ENCODE measurements around the gene HHIPL2.

HHIPL2 gene

GRCh38 chr1:222547944-222548671 lies at the start of gene HHIPL2:
Gene HHIPL2, minus strand, starts transcription at chr1:222548104. Its CDS starts 60 bp downstream, at chr1:222548044.
- no peak for DNase-seq

- DNase-seq: no peak
Measured at GRCh38 chr1:222596696-222597095, 48.8 kb upstream of the HHIPL2 start.

GRCh38 chr1:222594789-222595188 lies 46.9 kb upstream of the HHIPL2 start:
- no peak for DNase-seq

- no peak for DNase-seq
Measured at GRCh38 chr1:222592171-222592570, 44.3 kb upstream of the HHIPL2 start.

GRCh38 chr1:222589462-222590302 lies 41.8 kb upstream of the HHIPL2 start, which contains the start of gene TAF1A:
Gene TAF1A, minus strand, starts transcription at chr1:222589933.
- DNase-seq: peak; percentile 75

- DNase-seq: no peak
Measured at GRCh38 chr1:222588135-222588534, 40.2 kb upstream of the HHIPL2 start.

- no peak for DNase-seq
Measured at GRCh38 chr1:222586842-222587241, 38.9 kb upstream of the HHIPL2 start.

GRCh38 chr1:222583079-222583478 lies 35.2 kb upstream of the HHIPL2 start:
- no peak for DNase-seq

- no peak for DNase-seq
Measured at GRCh38 chr1:222582099-222582774, 34.3 kb upstream of the HHIPL2 start.

GRCh38 chr1:222579316-222579715 lies 31.4 kb upstream of the HHIPL2 start:
- DNase-seq: no peak

- DNase-seq: no peak
Measured at GRCh38 chr1:222570837-222571236, 22.9 kb upstream of the HHIPL2 start.

- no peak for DNase-seq
Measured at GRCh38 chr1:222561656-222562055, 13.8 kb upstream of the HHIPL2 start.

GRCh38 chr1:222557574-222557973 lies 9.7 kb upstream of the HHIPL2 start:
- DNase-seq: no peak

GRCh38 chr1:222557148-222557547 lies 9.2 kb upstream of the HHIPL2 start:
- DNase-seq: no peak

GRCh38 chr1:222555992-222556615 lies 8.2 kb upstream of the HHIPL2 start:
- no peak for DNase-seq

GRCh38 chr1:222554177-222554576 lies 6.3 kb upstream of the HHIPL2 start:
- DNase-seq: no peak

- no peak for DNase-seq
Measured at GRCh38 chr1:222552882-222553281, 5.0 kb upstream of the HHIPL2 start.

- DNase-seq: no peak
Measured at GRCh38 chr1:222547260-222547614, 667 bp downstream of the HHIPL2 start.

GRCh38 chr1:222546548-222547259 lies 1.2 kb downstream of the HHIPL2 start:
- DNase-seq: no peak

- no peak for DNase-seq
Measured at GRCh38 chr1:222546091-222546490, 1.8 kb downstream of the HHIPL2 start.

- no peak for DNase-seq
Measured at GRCh38 chr1:222543817-222544216, 4.1 kb downstream of the HHIPL2 start.

GRCh38 chr1:222540598-222540995 lies 7.3 kb downstream of the HHIPL2 start:
- no peak for DNase-seq

Measured in activated CD4-positive, CD25-positive, alpha-beta regulatory T cell treated with anti-CD3 and anti-CD28 coated beads, Interleukin-2, amount 50 U/mL, for 72 hours (primary cell).